Natural killer cell (primary cell): ENCODE results near the gene TBCD. TPM values are rescaled to one million over a fixed set of nuclear protein-coding genes. Genes with fewer than 3 reads are reported as not detected.

Experiments used
- ATAC-seq, 3 donors: fragments of 150-1000 bp in 2 of 3; fragments of 200-7000 bp in 1 of 3; cut with Tn5 transposase; 1 replicate in 1 of 3; 2 replicates in 2 of 3; pipeline ENCODE4 v1.10.0; 2021; ENCODE audit warnings: mild to moderate bottlenecking in 2 of 3, moderate library complexity in 2 of 3
- DNase-seq, 2 donors: peaks; one replicate each; pipeline versions ENCODE4 v3.0.0 to v3.0.0-alpha.2; 2013 to 2021; ENCODE audit warnings: mixed read lengths in 1 of 2
- H3K27ac ChIP-seq: one replicate; pipeline ENCODE4 v1.5.1; 2013; ENCODE audit warnings: mild to moderate bottlenecking, low read length
- H3K27me3 ChIP-seq: one replicate; pipeline ENCODE4 v1.6.1; 2013; ENCODE audit warnings: low read length; ENCODE audit not compliant: control insufficient read depth, insufficient read depth
- H3K36me3 ChIP-seq: one replicate; pipeline ENCODE4 v1.6.1; 2013; ENCODE audit warnings: low read length; ENCODE audit not compliant: control insufficient read depth, insufficient read depth
- H3K4me1 ChIP-seq: one replicate; pipeline ENCODE4 v1.6.1; 2013; ENCODE audit warnings: low read length; ENCODE audit not compliant: control insufficient read depth, insufficient read depth
- H3K4me3 ChIP-seq: one replicate; pipeline ENCODE4 v1.5.1; 2013; ENCODE audit warnings: low read length
- H3K9me3 ChIP-seq: one replicate; pipeline ENCODE4 v1.6.1; 2013; ENCODE audit warnings: low read length; ENCODE audit not compliant: control insufficient read depth, insufficient read depth
- H3K27ac Mint-ChIP-seq, 2 donors: one replicate each; pipeline ENCODE4 v1.8.0; 2022; ENCODE audit warnings: mild to moderate bottlenecking in 2 of 2, mixed read lengths in 2 of 2, moderate library complexity in 1 of 2
- H3K27me3 Mint-ChIP-seq, 2 donors: one replicate each; pipeline ENCODE4 v1.8.0; 2022; ENCODE audit warnings: low read depth in 2 of 2, mixed read lengths in 2 of 2
- H3K36me3 Mint-ChIP-seq: one replicate; pipeline ENCODE4 v1.8.0; 2022; ENCODE audit warnings: mixed read lengths
- H3K4me1 Mint-ChIP-seq, 2 donors: one replicate each; pipeline ENCODE4 v1.8.0; 2022; ENCODE audit warnings: mixed read lengths in 2 of 2
- H3K4me3 Mint-ChIP-seq: one replicate; pipeline ENCODE4 v1.8.0; 2022; ENCODE audit warnings: mild to moderate bottlenecking, moderate library complexity, mixed read lengths
- H3K9me3 Mint-ChIP-seq, 2 donors: one replicate each; pipeline ENCODE4 v1.8.0; 2022; ENCODE audit warnings: mixed read lengths in 2 of 2
- CTCF ChIP-seq: fragments of 200-600 bp; IDR thresholded peaks from one replicate; pipeline ENCODE4 v1.8.0; 2022; ENCODE audit warnings: antibody characterized with exemption
- WGBS: methylation state at CpG from one replicate; pipeline ENCODE4 v1.1.7; 2013; ENCODE audit warnings: missing lambda C conversion rate; ENCODE audit not compliant: insufficient coverage; 5-methylcytosine and 5-hydroxymethylcytosine counted together
- intact Hi-C: fragments of 100-400 bp; cut with micrococcal nuclease; formaldehyde crosslinking; loops from one replicate; pipeline ENCODE4 v1.14.2; 2022
- total RNA-seq, 4 donors: library from RNA; stranded (reverse); fragments of 120-200 nt in 1 of 4; gene quantifications; one replicate each; pipeline versions ENCODE4 v1.2.3 to v1.2.4, GENCODE V29; 2013 to 2022

The TBCD gene
- total RNA-seq, 3 donors from 2014 or later (not counting 1 experiment from before 2014, with no cell fraction given), result 92.0 to 149 (median 132) TPM

- DNase-seq, result no peak
- no peak for TF ChIP-seq CTCF
- H3K4me3 Mint-ChIP-seq, result no peak overlapping the region
- H3K36me3 Mint-ChIP-seq, result no peaks in the 10 kb centered on the region
- H3K27ac ChIP-seq, result no peak overlapping the region
- H3K9me3 Mint-ChIP-seq, result no peaks in the 10 kb centered on the region
- no peak for ATAC-seq
- intact Hi-C loops, result no loop called here
- H3K4me1 Mint-ChIP-seq, result peaks cover 5 to 24% of the 10 kb centered on the region in 2 donors
- H3K36me3 ChIP-seq, result no peaks in the 10 kb centered on the region
- 96% methylated on average over 13 of the region's 13 CpGs for WGBS
- no peaks in the 10 kb centered on the region for H3K27me3 ChIP-seq
- no peak overlapping the region for H3K4me3 ChIP-seq
- H3K27me3 Mint-ChIP-seq, result no peaks in the 10 kb centered on the region
- no peaks in the 10 kb centered on the region for H3K9me3 ChIP-seq
- peak overlapping the region in 1 of 2 donors; percentile 72 for H3K27ac Mint-ChIP-seq
- H3K4me1 ChIP-seq, result no peaks in the 10 kb centered on the region
Measured at GRCh38 chr17:82790391-82790790, 38.5 kb downstream of the TBCD start.

- Histone ChIP-seq H3K36me3 (no peaks in the 10 kb centered on the region), H3K27ac (no peak overlapping the region), H3K4me1 (no peaks in the 10 kb centered on the region), H3K9me3 (no peaks in the 10 kb centered on the region), H3K4me3 (no peak overlapping the region), H3K27me3 (no peaks in the 10 kb centered on the region)
- H3K9me3 Mint-ChIP-seq, result no peaks in the 10 kb centered on the region
- H3K27ac Mint-ChIP-seq, result no peak overlapping the region
- intact Hi-C loops, result no loop called here
- H3K27me3 Mint-ChIP-seq, result no peaks in the 10 kb centered on the region
- DNase-seq (no peak), ATAC-seq (no peak)
- H3K4me3 Mint-ChIP-seq, result no peak overlapping the region
- 94% methylated on average over 12 of the region's 12 CpGs for WGBS
- TF ChIP-seq CTCF, result no peak
- H3K4me1 Mint-ChIP-seq, result peaks cover 5 to 21% of the 10 kb centered on the region in 2 donors
- no peaks in the 10 kb centered on the region for H3K36me3 Mint-ChIP-seq
Measured at GRCh38 chr17:82791532-82791931, 39.7 kb downstream of the TBCD start.

- no peak for ATAC-seq
- TF ChIP-seq CTCF, result no peak
- 94% methylated on average over 15 of the region's 15 CpGs for WGBS
- H3K27ac Mint-ChIP-seq, result no peak overlapping the region
- no peak overlapping the region for H3K27ac ChIP-seq
- no peaks in the 10 kb centered on the region for H3K36me3 Mint-ChIP-seq
- no peaks in the 10 kb centered on the region for H3K36me3 ChIP-seq
- H3K4me3 Mint-ChIP-seq, result no peak overlapping the region
- H3K4me3 ChIP-seq, result no peak overlapping the region
- no peaks in the 10 kb centered on the region for H3K9me3 Mint-ChIP-seq
- no peaks in the 10 kb centered on the region for H3K4me1 ChIP-seq
- DNase-seq, result no peak
- H3K9me3 ChIP-seq, result no peaks in the 10 kb centered on the region
- peaks cover 0 to 10% of the 10 kb centered on the region in 2 donors for H3K4me1 Mint-ChIP-seq
- intact Hi-C loops, result no loop called here
- H3K27me3 Mint-ChIP-seq, result no peaks in the 10 kb centered on the region
- H3K27me3 ChIP-seq, result no peaks in the 10 kb centered on the region
Measured at GRCh38 chr17:82793974-82794630, 42.2 kb downstream of the TBCD start.
